Liver (tissue), 9 donors: Measurements from ENCODE around the gene SLC12A7. TPM values are rescaled to one million over a fixed set of nuclear protein-coding genes. Genes with fewer than 3 reads are reported as not detected.

ENCODE experiments used
- DNase-seq: peaks from one replicate; pipeline ENCODE4 v3.0.0-alpha.2; 2017; ENCODE audit warnings: low spot score
- H3K27ac ChIP-seq, 2 donors: one replicate each; pipeline ENCODE4 v1.7.0; 2013; ENCODE audit warnings: inconsistent platforms in 2 of 2, low read length in 2 of 2, control low read depth in 1 of 2, low read depth in 1 of 2, mild to moderate bottlenecking in 1 of 2
- H3K27me3 ChIP-seq, 4 donors: one replicate each; pipeline versions ENCODE4 v1.6.1 to v1.7.0; 2013; ENCODE audit warnings: low read length in 3 of 4, inconsistent platforms in 1 of 4, mild to moderate bottlenecking in 1 of 4, moderate library complexity in 1 of 4; ENCODE audit not compliant: control insufficient read depth in 4 of 4, insufficient read depth in 4 of 4
- H3K36me3 ChIP-seq, 4 donors: one replicate each; pipeline versions ENCODE4 v1.6.1 to v1.7.0; 2013; ENCODE audit warnings: low read length in 3 of 4, mild to moderate bottlenecking in 3 of 4, low read depth in 1 of 4, moderate library complexity in 1 of 4; ENCODE audit not compliant: control insufficient read depth in 4 of 4, insufficient read depth in 3 of 4
- H3K4me1 ChIP-seq, 4 donors: one replicate each; pipeline versions ENCODE4 v1.6.1 to v1.7.0; 2013; ENCODE audit warnings: low read length in 3 of 4, mild to moderate bottlenecking in 3 of 4, moderate library complexity in 1 of 4; ENCODE audit not compliant: control insufficient read depth in 4 of 4, insufficient read depth in 4 of 4
- H3K4me3 ChIP-seq, 3 donors: one replicate each; pipeline versions ENCODE4 v1.6.1 to v1.7.0; 2013; ENCODE audit warnings: low read length in 3 of 3, control low read depth in 1 of 3, low read depth in 1 of 3, mild to moderate bottlenecking in 1 of 3
- H3K9ac ChIP-seq, 2 donors: one replicate each; pipeline ENCODE4 v1.7.0; 2013; ENCODE audit warnings: low read length in 2 of 2, mild to moderate bottlenecking in 2 of 2, moderate library complexity in 2 of 2, control low read depth in 1 of 2, low read depth in 1 of 2
- H3K9me3 ChIP-seq, 4 donors: one replicate each; pipeline versions ENCODE4 v1.6.1 to v1.7.0; 2013; ENCODE audit warnings: low read length in 3 of 4; ENCODE audit not compliant: control insufficient read depth in 4 of 4
- CTCF ChIP-seq: fragments of 150-350 bp; IDR thresholded peaks from 2 replicates; pipeline ENCODE4 v1.5.1; 2017; ENCODE audit warnings: improper control_type of control experiment, low read depth, low read length; ENCODE audit not compliant: missing input control
- EGR1 ChIP-seq, 2 donors: IDR thresholded peaks; 2 replicates each; pipeline ENCODE4 v1.6.1; 2016 to 2018; ENCODE audit warnings: antibody characterized with exemption in 2 of 2, low read depth in 2 of 2
- FOXA1 ChIP-seq: IDR thresholded peaks from 2 replicates; pipeline ENCODE4 v1.6.1; 2016; ENCODE audit warnings: antibody characterized with exemption
- FOXA2 ChIP-seq: IDR thresholded peaks from 2 replicates; pipeline ENCODE4 v1.6.1; 2016; ENCODE audit warnings: antibody characterized with exemption
- GABPA ChIP-seq, 2 donors: IDR thresholded peaks in 1 of 2; conservative IDR thresholded peaks in 1 of 2; 2 replicates each; pipeline ENCODE4 v1.6.1; 2016; ENCODE audit warnings: antibody characterized with exemption in 2 of 2, mild to moderate bottlenecking in 1 of 2, moderate library complexity in 1 of 2
- HNF4A ChIP-seq, 2 donors: conservative IDR thresholded peaks; 2 replicates each; pipeline ENCODE4 v1.6.1; 2016; ENCODE audit warnings: antibody characterized with exemption in 2 of 2, mild to moderate bottlenecking in 2 of 2
- HNF4G ChIP-seq: IDR thresholded peaks from 2 replicates; pipeline ENCODE4 v1.6.1; 2016; ENCODE audit warnings: antibody characterized with exemption
- MAX ChIP-seq: IDR thresholded peaks from 2 replicates; pipeline ENCODE4 v1.6.1; 2016; ENCODE audit warnings: antibody characterized with exemption
- NR2F2 ChIP-seq: IDR thresholded peaks from 2 replicates; pipeline ENCODE4 v1.6.1; 2016; ENCODE audit warnings: antibody characterized with exemption
- RAD21 ChIP-seq, 2 donors: IDR thresholded peaks; 2 replicates each; pipeline ENCODE4 v1.6.1; 2016; ENCODE audit warnings: antibody characterized with exemption in 2 of 2, mild to moderate bottlenecking in 2 of 2
- REST ChIP-seq: IDR thresholded peaks from 2 replicates; pipeline ENCODE4 v1.6.1; 2016; ENCODE audit warnings: antibody characterized with exemption, mild to moderate bottlenecking
- RXRA ChIP-seq, 2 donors: IDR thresholded peaks; 2 replicates each; pipeline ENCODE4 v1.6.1; 2017 to 2018; ENCODE audit warnings: antibody characterized with exemption in 2 of 2, mild to moderate bottlenecking in 1 of 2
- SP1 ChIP-seq: IDR thresholded peaks from 2 replicates; pipeline ENCODE4 v1.6.1; 2018; ENCODE audit warnings: antibody characterized with exemption, mild to moderate bottlenecking
- TAF1 ChIP-seq: conservative IDR thresholded peaks from 2 replicates; pipeline ENCODE4 v1.6.1; 2016; ENCODE audit warnings: antibody characterized with exemption, mild to moderate bottlenecking
- YY1 ChIP-seq: IDR thresholded peaks from 2 replicates; pipeline ENCODE4 v1.6.1; 2016; ENCODE audit warnings: antibody characterized with exemption, mild to moderate bottlenecking
- ZBTB33 ChIP-seq: IDR thresholded peaks from 2 replicates; pipeline ENCODE4 v1.6.1; 2016; ENCODE audit warnings: antibody characterized with exemption
- WGBS: extraction: QIAGEN DNeasy Blood & Tissue Kit; methylation state at CpG from one replicate; pipeline ENCODE4 v1.1.7; 2013; 5-methylcytosine and 5-hydroxymethylcytosine counted together
- polyA plus RNA-seq, 2 donors: library from polyadenylated mRNA; stranded (reverse) in 1 of 2; unstranded in 1 of 2; fragments of 200-250 nt in 1 of 2; fragments of >200 nt in 1 of 2; fragmentation: Nextera tagmentation in 1 of 2; extraction: Ambion mirVana in 1 of 2; gene quantifications; one replicate each; pipeline versions ENCODE4 v1.2.1 to v1.2.3, GENCODE V29; 2013 to 2015
- total RNA-seq, 2 donors: library from RNA; depleted of rRNA; stranded (reverse); fragments of >200 nt; gene quantifications; one replicate each; pipeline ENCODE4 v1.2.3, GENCODE V29; 2014
- TF ChIP-seq, protein P1 (sequence below): IDR thresholded peaks from 2 replicates; pipeline ENCODE4 v1.6.1; 2016; ENCODE audit warnings: antibody characterized with exemption
- donor health status: healthy.
- donor health status: healthy.
- donor health status: healthy.
- donor health status: healthy.
- donor health status: healthy.

Gene SLC12A7
- total and polyA plus RNA-seq, 4 donors, result 12.3 to 64.2 (median 28.9) TPM

GRCh38 chr5:1054799-1055775, 56.8 kb downstream of the SLC12A7 start:
- no peaks in the 10 kb centered on the region for H3K27me3 ChIP-seq
- 88% methylated on average over 39 of the region's 39 CpGs for WGBS
- H3K9ac ChIP-seq, result no peak overlapping the region
- DNase-seq, result no peak
- peaks cover 0 to 20% (median 8%) of the 10 kb centered on the region in 4 donors for H3K4me1 ChIP-seq
- no peaks in the 10 kb centered on the region for H3K9me3 ChIP-seq
- no peak overlapping the region for H3K4me3 ChIP-seq
- TF ChIP-seq REST (no peak), NR2F2 (no peak)
- TF ChIP-seq, protein P1, sequence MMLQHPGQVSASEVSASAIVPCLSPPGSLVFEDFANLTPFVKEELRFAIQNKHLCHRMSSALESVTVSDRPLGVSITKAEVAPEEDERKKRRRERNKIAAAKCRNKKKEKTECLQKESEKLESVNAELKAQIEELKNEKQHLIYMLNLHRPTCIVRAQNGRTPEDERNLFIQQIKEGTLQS, result no peak
- peaks cover 28 to 88% (median 41%) of the 10 kb centered on the region in 4 donors for H3K36me3 ChIP-seq
- H3K27ac ChIP-seq, result no peak overlapping the region

- Histone ChIP-seq H3K9me3 (no peaks in the 10 kb centered on the region), H3K9ac (no peak overlapping the region), H3K36me3 (peaks cover 27 to 81% (median 35%) of the 10 kb centered on the region in 4 donors), H3K27me3 (no peaks in the 10 kb centered on the region), H3K27ac (no peak overlapping the region), H3K4me1 (peaks cover 0 to 12% (median 2%) of the 10 kb centered on the region in 4 donors), H3K4me3 (no peak overlapping the region)
- no peak for DNase-seq
- WGBS, result 91% methylated on average over 39 of the region's 39 CpGs
- no peak for TF ChIP-seq CTCF
- no peak for TF ChIP-seq HNF4A (conservative IDR thresholded peaks at IDR 0.05)
- TF ChIP-seq MAX, result no peak
- no peak for TF ChIP-seq FOXA2
- no peak for TF ChIP-seq YY1
- TF ChIP-seq FOXA1, result no peak
- TF ChIP-seq TAF1, result no peak
- TF ChIP-seq HNF4G, result no peak
- TF ChIP-seq SP1, result no peak
- TF ChIP-seq GABPA (IDR thresholded peaks at IDR 0.05 in 1 of 2, conservative IDR thresholded peaks at IDR 0.05 in 1 of 2), result no peak
- TF ChIP-seq RAD21 (IDR thresholded peaks at IDR 0.05), result no peak
- TF ChIP-seq RXRA (IDR thresholded peaks at IDR 0.05), result no peak
- TF ChIP-seq, protein P1, result no peak
- TF ChIP-seq ZBTB33, result no peak
- TF ChIP-seq REST, result no peak
- TF ChIP-seq NR2F2, result no peak
- TF ChIP-seq EGR1 (IDR thresholded peaks at IDR 0.05; ENCODE audit: low read depth in 2 of 2), result no peak
Measured at GRCh38 chr5:1054018-1054798, 57.7 kb downstream of the SLC12A7 start.
